Neuronal stem cell (in vitro differentiated cells): Measurements from ENCODE around the gene SHC3.

Experiments
- DNase-seq: peaks from one replicate; pipeline ENCODE4 v3.0.0-alpha.2; 2013; ENCODE audit warnings: low spot score
- H2AFZ ChIP-seq: one replicate; pipeline ENCODE4 v1.6.1; 2013; ENCODE audit warnings: mild to moderate bottlenecking, low read length, inconsistent platforms
- H2AK5ac ChIP-seq: 2 replicates; pipeline ENCODE4 v1.6.1; 2013; ENCODE audit warnings: low read depth, mild to moderate bottlenecking, inconsistent platforms, low read length, moderate library complexity, mixed read lengths
- H2BK120ac ChIP-seq: 2 replicates; pipeline ENCODE4 v1.6.1; 2013; ENCODE audit warnings: low read depth, mild to moderate bottlenecking, inconsistent platforms, low read length, moderate library complexity, mixed read lengths
- H2BK12ac ChIP-seq: one replicate; pipeline ENCODE4 v1.6.1; 2013; ENCODE audit warnings: low read length, inconsistent platforms
- H2BK15ac ChIP-seq: 2 replicates; pipeline ENCODE4 v1.6.1; 2013; ENCODE audit warnings: mild to moderate bottlenecking, low read length, inconsistent platforms, mixed read lengths
- H2BK5ac ChIP-seq: one replicate; pipeline ENCODE4 v1.6.1; 2013; ENCODE audit warnings: inconsistent platforms, mild to moderate bottlenecking, low read length, moderate library complexity
- H3K14ac ChIP-seq: one replicate; pipeline ENCODE4 v1.6.1; 2013; ENCODE audit warnings: low read length, inconsistent platforms
- H3K18ac ChIP-seq: 2 replicates; pipeline ENCODE4 v1.6.1; 2013; ENCODE audit warnings: low read length, inconsistent platforms
- H3K23ac ChIP-seq: 2 replicates; pipeline ENCODE4 v1.6.1; 2013; ENCODE audit warnings: low read depth, mild to moderate bottlenecking, mixed read lengths, low read length, inconsistent platforms; ENCODE audit not compliant: poor library complexity
- H3K27ac ChIP-seq: replicated peaks from 3 replicates; pipeline ENCODE4 v1.5.1; 2013; ENCODE audit warnings: low read length, inconsistent platforms
- H3K27me3 ChIP-seq, 3 experiments: 2 replicates each; pipeline ENCODE4 v1.6.1; 2013; ENCODE audit warnings: low read length in 3 of 3, mild to moderate bottlenecking in 2 of 3, inconsistent platforms in 1 of 3, low read depth in 1 of 3, mixed read lengths in 1 of 3, moderate library complexity in 1 of 3; ENCODE audit not compliant: control insufficient read depth in 3 of 3, insufficient read depth in 3 of 3
- H3K36me3 ChIP-seq, 2 donors: replicated peaks in 1 of 2; 2 replicates each; pipeline ENCODE4 v1.6.1; 2013; ENCODE audit warnings: low read length in 2 of 2; ENCODE audit not compliant: control insufficient read depth in 2 of 2, insufficient read depth in 2 of 2
- H3K4ac ChIP-seq: 2 replicates; pipeline ENCODE4 v1.6.1; 2013; ENCODE audit warnings: inconsistent platforms, mild to moderate bottlenecking, low read length, moderate library complexity
- H3K4me1 ChIP-seq, 2 donors: 1 replicate in 1 of 2; 2 replicates in 1 of 2; pipeline ENCODE4 v1.6.1; 2013; ENCODE audit warnings: low read length in 2 of 2, low read depth in 1 of 2; ENCODE audit not compliant: control insufficient read depth in 2 of 2, insufficient read depth in 1 of 2
- H3K4me2 ChIP-seq: one replicate; pipeline ENCODE4 v1.6.1; 2013; ENCODE audit warnings: mild to moderate bottlenecking, low read length, inconsistent platforms; ENCODE audit not compliant: insufficient read depth, poor library complexity, severe bottlenecking
- H3K4me3 ChIP-seq, 2 donors: 2 replicates each; pipeline ENCODE4 v1.5.1; 2013; ENCODE audit warnings: low read length in 2 of 2, mild to moderate bottlenecking in 2 of 2, inconsistent platforms in 1 of 2, moderate library complexity in 1 of 2
- H3K79me1 ChIP-seq: one replicate; pipeline ENCODE4 v1.6.1; 2013; ENCODE audit warnings: low read depth, mild to moderate bottlenecking, inconsistent platforms, low read length, moderate library complexity
- H3K9ac ChIP-seq: one replicate; pipeline ENCODE4 v1.6.1; 2013; ENCODE audit warnings: mild to moderate bottlenecking, low read depth, low read length, inconsistent platforms; ENCODE audit not compliant: poor library complexity
- H3K9me3 ChIP-seq, 2 donors: replicated peaks in 1 of 2; 2 replicates each; pipeline versions ENCODE3 to v1.6.1; 2013; ENCODE audit warnings: low read length in 2 of 2, mild to moderate bottlenecking in 2 of 2, inconsistent platforms in 1 of 2, low read depth in 1 of 2, mixed read lengths in 1 of 2, moderate library complexity in 1 of 2; ENCODE audit not compliant: control insufficient read depth in 2 of 2, insufficient read depth in 1 of 2
- H4K8ac ChIP-seq: one replicate; pipeline ENCODE4 v1.6.1; 2013; ENCODE audit warnings: low read depth, mild to moderate bottlenecking, inconsistent platforms, low read length, moderate library complexity
- H4K91ac ChIP-seq: one replicate; pipeline ENCODE4 v1.6.1; 2013; ENCODE audit warnings: low read length, low read depth, mild to moderate bottlenecking, inconsistent platforms; ENCODE audit not compliant: poor library complexity
- WGBS, 2 donors: extraction: QIAGEN DNeasy Blood & Tissue Kit; methylation state at CpG; one replicate each; pipeline ENCODE4 v1.1.7; 2013; ENCODE audit warnings: missing lambda C conversion rate in 2 of 2, mixed read lengths in 1 of 2; ENCODE audit not compliant: insufficient read length in 2 of 2, insufficient replicate concordance in 1 of 2; ENCODE audit errors: extremely low coverage in 2 of 2; 5-methylcytosine and 5-hydroxymethylcytosine counted together

The SHC3 gene

DNA sequence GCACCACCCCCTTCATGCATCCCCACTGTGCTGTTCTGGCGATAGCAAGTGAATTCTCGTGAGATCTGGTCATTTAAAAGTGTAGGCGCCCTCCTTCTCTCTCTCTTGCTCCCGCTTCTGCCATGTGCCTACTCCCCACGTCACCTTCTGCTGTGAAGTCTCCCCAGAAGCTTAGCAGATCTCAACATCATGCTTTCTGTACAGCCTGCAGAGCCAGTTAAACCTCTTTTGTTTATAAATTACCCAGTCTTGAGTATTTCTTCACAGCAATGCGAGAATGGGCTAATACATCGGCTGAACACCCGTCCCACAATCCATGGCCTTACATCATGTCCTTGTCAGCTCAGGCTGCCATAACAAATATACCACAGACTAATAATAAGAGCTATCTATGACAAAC is 17.4 kb downstream of the SHC3 start:
- peaks cover 0 to 20% of the 10 kb centered on the region in 2 donors for H3K9me3 ChIP-seq
- H3K14ac ChIP-seq: no peak overlapping the region
- no peak overlapping the region for H2BK5ac ChIP-seq
- H2AFZ ChIP-seq: no peak overlapping the region
- no peak overlapping the region for H3K27ac ChIP-seq
- no peak overlapping the region for H2BK12ac ChIP-seq
- H3K4me3 ChIP-seq: no peak overlapping the region
- H4K91ac ChIP-seq: no peak overlapping the region
- peaks cover 0 to 1% of the 10 kb centered on the region in 2 donors for H3K4me1 ChIP-seq
- H3K23ac ChIP-seq: no peak overlapping the region
- H2BK15ac ChIP-seq: no peak overlapping the region
- no CpG with 5 or more reads among the region's 8 CpGs for WGBS, 2 donors
- H3K36me3 ChIP-seq: peaks cover 3 to 27% of the 10 kb centered on the region in 2 donors
- no peaks in the 10 kb centered on the region for H3K27me3 ChIP-seq
- H2BK120ac ChIP-seq: no peak overlapping the region
- no peak overlapping the region for H3K18ac ChIP-seq
- H3K4me2 ChIP-seq: no peak overlapping the region
- H4K8ac ChIP-seq: no peak overlapping the region
- no peak for DNase-seq
- no peak overlapping the region for H3K9ac ChIP-seq
- no peaks in the 10 kb centered on the region for H3K79me1 ChIP-seq
- H2AK5ac ChIP-seq: no peak overlapping the region
- no peak overlapping the region for H3K4ac ChIP-seq

DNA sequence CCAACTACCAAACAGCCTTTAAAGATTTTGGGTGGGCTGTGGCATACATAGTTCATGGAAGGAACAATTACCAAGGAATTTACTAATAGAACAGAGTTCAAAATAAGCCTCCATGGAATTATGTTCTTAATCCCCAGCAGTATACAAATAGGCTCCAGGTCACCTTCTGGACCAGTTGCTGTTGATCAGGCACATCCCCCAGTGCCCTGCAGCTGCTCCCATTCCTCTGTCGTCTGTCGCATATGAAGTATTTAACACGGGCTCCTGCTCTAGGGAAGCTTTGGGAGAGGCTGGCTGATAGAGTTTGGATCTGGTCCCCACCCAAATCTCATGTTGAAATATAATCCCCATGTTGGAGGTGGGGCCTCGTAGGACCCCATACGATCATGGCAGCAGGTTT is 17.8 kb downstream of the SHC3 start:
- Histone ChIP-seq H2BK120ac (no peak overlapping the region), H3K36me3 (peaks cover under 1 to 24% of the 10 kb centered on the region in 2 donors), H2BK12ac (no peak overlapping the region), H3K4me1 (peaks cover 0 to 1% of the 10 kb centered on the region in 2 donors), H3K27ac (no peak overlapping the region), H3K9ac (no peak overlapping the region), H2AK5ac (no peak overlapping the region), H3K27me3 (no peaks in the 10 kb centered on the region), H2BK5ac (no peak overlapping the region), H3K4me3 (no peak overlapping the region), H4K91ac (no peak overlapping the region), H3K79me1 (no peaks in the 10 kb centered on the region), H4K8ac (no peak overlapping the region), H3K4ac (no peak overlapping the region), H3K4me2 (no peak overlapping the region), H3K9me3 (peaks cover 0 to 20% of the 10 kb centered on the region in 2 donors), H2BK15ac (no peak overlapping the region), H2AFZ (no peak overlapping the region), H3K18ac (no peak overlapping the region), H3K14ac (no peak overlapping the region), H3K23ac (no peak overlapping the region)
- DNase-seq: no peak
- no CpG with 5 or more reads among the region's 5 CpGs for WGBS, 2 donors

DNA sequence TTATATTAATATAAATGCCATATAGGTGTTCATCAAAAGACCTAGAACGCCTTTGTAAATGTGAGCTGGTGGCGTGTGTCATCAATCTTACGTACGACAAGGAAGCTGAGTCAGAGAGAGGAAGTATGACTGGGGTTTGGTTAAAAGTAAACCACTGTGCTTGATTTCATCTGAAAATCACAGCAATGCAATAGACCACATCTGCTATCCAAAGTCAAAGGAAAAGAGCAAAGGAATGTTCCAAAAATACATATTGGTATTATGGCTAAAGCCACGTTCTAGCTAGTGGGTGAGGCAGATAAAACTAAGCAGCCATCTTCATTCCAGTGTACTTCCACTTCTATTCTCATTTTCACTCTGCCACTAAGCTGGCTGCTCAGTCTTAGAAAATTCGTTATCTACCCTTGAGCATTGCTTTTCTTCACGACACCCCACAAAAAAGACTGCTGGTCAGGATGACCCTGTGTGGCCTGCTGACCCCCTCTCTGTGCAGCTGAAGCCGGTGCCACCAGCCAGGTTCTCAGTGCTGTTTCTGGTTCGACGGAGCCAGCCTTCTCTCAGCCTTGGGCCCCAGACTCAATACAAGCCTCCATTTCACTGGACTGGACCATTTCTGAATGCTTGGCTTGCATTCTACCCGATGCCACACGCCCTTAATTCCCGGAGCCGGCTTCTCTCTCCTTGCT is 23.8 kb downstream of the SHC3 start:
- Histone ChIP-seq H3K14ac (no peak overlapping the region), H3K27me3 (no peaks in the 10 kb centered on the region), H2BK12ac (no peak overlapping the region), H2AFZ (no peak overlapping the region), H3K79me1 (no peaks in the 10 kb centered on the region), H3K36me3 (peaks cover 0 to 15% of the 10 kb centered on the region in 2 donors), H3K23ac (no peak overlapping the region), H3K27ac (no peak overlapping the region), H3K9me3 (peaks cover 0 to 16% of the 10 kb centered on the region in 2 donors), H3K4me2 (no peak overlapping the region), H4K91ac (no peak overlapping the region), H2BK5ac (no peak overlapping the region), H3K4me1 (no peaks in the 10 kb centered on the region), H2BK15ac (no peak overlapping the region), H2BK120ac (no peak overlapping the region), H4K8ac (no peak overlapping the region), H2AK5ac (no peak overlapping the region), H3K18ac (no peak overlapping the region), H3K9ac (no peak overlapping the region), H3K4me3 (no peak overlapping the region), H3K4ac (no peak overlapping the region)
- no peak for DNase-seq
- no CpG with 5 or more reads among the region's 14 CpGs for WGBS, 2 donors

DNA sequence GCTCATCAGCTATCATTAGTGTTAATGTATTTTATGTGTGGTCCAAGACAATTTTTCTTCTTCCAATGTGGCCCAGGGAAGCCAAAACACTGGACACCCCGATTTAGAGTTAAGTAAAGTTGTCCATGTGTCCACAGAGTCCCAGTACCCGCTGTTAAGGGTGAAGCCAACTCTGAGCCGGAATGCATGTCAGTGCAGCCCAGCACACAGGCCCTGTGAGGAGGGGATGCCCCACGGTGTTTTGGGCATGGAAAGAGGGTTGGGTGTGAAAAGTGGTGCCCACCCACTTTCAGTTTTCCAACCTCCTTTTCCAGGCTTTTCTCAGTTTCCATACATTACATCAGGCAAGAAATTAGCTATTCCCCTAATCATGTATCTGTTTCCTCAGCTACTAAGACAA is 24.4 kb downstream of the SHC3 start:
- H2BK15ac ChIP-seq: no peak overlapping the region
- no peak overlapping the region for H3K4me3 ChIP-seq
- H2BK5ac ChIP-seq: no peak overlapping the region
- no peak overlapping the region for H3K4ac ChIP-seq
- no peak overlapping the region for H3K27ac ChIP-seq
- H3K4me1 ChIP-seq: no peaks in the 10 kb centered on the region
- no peak overlapping the region for H2AK5ac ChIP-seq
- WGBS, 2 donors: no CpG with 5 or more reads among the region's 4 CpGs
- H3K9ac ChIP-seq: no peak overlapping the region
- no peak overlapping the region for H2AFZ ChIP-seq
- H2BK120ac ChIP-seq: no peak overlapping the region
- H3K9me3 ChIP-seq: peaks cover 0 to 16% of the 10 kb centered on the region in 2 donors
- H2BK12ac ChIP-seq: no peak overlapping the region
- H3K18ac ChIP-seq: no peak overlapping the region
- no peaks in the 10 kb centered on the region for H3K27me3 ChIP-seq
- H3K36me3 ChIP-seq: peaks cover 0 to 17% of the 10 kb centered on the region in 2 donors
- H3K4me2 ChIP-seq: no peak overlapping the region
- H3K14ac ChIP-seq: no peak overlapping the region
- no peak for DNase-seq
- H3K79me1 ChIP-seq: no peaks in the 10 kb centered on the region
- H3K23ac ChIP-seq: no peak overlapping the region
- no peak overlapping the region for H4K8ac ChIP-seq
- no peak overlapping the region for H4K91ac ChIP-seq
